GM06990 (cell line): Measurements from ENCODE around the gene TNS3.

ENCODE experiments used
- DNase-seq: peaks from one replicate; pipeline ENCODE4 v3.0.0-alpha.2; 2011; ENCODE audit not compliant: insufficient read length; ENCODE audit errors: extremely low read depth
- H3K27me3 ChIP-seq: replicated peaks from 2 replicates; pipeline ENCODE4 v1.6.0; 2011; ENCODE audit warnings: low read length; ENCODE audit not compliant: control insufficient read depth, insufficient read depth
- H3K36me3 ChIP-seq: 2 replicates; pipeline ENCODE4 v1.5.1; 2011; ENCODE audit warnings: low read length; ENCODE audit not compliant: control insufficient read depth, insufficient read depth
- H3K4me3 ChIP-seq: replicated peaks from 2 replicates; pipeline ENCODE4 v1.5.1; 2011; ENCODE audit warnings: low read depth, mild to moderate bottlenecking, control low read depth, low read length
- TF ChIP-seq, protein P1 (sequence below): IDR thresholded peaks from 2 replicates; pipeline ENCODE4 v1.5.1; 2011; ENCODE audit warnings: low read length, control low read depth, mild to moderate bottlenecking, inconsistent platforms; ENCODE audit not compliant: insufficient read depth, poor library complexity, severe bottlenecking

Gene TNS3

GRCh38 chr7:47496666-47497065, 85.2 kb downstream of the TNS3 start:
- TF ChIP-seq, protein P1, sequence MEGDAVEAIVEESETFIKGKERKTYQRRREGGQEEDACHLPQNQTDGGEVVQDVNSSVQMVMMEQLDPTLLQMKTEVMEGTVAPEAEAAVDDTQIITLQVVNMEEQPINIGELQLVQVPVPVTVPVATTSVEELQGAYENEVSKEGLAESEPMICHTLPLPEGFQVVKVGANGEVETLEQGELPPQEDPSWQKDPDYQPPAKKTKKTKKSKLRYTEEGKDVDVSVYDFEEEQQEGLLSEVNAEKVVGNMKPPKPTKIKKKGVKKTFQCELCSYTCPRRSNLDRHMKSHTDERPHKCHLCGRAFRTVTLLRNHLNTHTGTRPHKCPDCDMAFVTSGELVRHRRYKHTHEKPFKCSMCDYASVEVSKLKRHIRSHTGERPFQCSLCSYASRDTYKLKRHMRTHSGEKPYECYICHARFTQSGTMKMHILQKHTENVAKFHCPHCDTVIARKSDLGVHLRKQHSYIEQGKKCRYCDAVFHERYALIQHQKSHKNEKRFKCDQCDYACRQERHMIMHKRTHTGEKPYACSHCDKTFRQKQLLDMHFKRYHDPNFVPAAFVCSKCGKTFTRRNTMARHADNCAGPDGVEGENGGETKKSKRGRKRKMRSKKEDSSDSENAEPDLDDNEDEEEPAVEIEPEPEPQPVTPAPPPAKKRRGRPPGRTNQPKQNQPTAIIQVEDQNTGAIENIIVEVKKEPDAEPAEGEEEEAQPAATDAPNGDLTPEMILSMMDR = no peak
- Histone ChIP-seq H3K36me3 (no peaks in the 10 kb centered on the region), H3K27me3 (no peaks in the 10 kb centered on the region), H3K4me3 (no peak overlapping the region)
- no peak for DNase-seq

DNA sequence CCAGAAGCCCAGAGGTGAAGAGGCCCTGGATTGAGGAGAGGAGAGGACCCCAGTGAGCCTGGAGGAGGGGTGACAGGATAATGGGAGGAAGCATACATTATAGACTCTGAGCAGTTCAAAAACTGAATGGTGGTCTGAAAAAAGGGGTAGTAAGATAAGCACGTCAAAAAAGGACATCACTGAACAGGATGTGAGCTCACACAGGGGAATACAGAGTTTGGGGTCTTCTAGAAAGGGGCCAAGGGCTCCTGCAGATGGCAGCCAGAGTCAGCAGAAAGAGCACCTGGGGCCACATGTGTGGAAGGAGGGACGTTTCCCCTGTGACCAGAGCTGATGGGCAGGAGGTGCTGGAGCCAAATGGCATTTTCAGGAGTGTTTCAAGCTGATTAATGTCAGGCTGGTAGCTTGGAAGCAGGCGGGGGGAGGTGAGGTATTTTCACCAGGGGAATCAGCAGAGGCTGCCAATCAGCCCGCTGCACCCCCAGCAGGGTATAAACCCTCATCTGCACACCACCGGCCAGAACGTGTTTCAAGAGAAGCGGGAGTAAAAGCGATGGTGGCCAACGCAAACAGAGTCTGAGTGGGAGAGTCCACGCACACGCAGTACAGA, 85.8 kb downstream of the TNS3 start:
- no peak for DNase-seq
- Histone ChIP-seq H3K36me3 (no peaks in the 10 kb centered on the region), H3K27me3 (no peaks in the 10 kb centered on the region), H3K4me3 (no peak overlapping the region)
- TF ChIP-seq, protein P1 = no peak

GRCh38 chr7:47493976-47494911, 87.7 kb downstream of the TNS3 start:
- Histone ChIP-seq H3K36me3 (no peaks in the 10 kb centered on the region), H3K4me3 (peak overlapping the region; percentile 23), H3K27me3 (no peaks in the 10 kb centered on the region)
- no peak for DNase-seq
- TF ChIP-seq, protein P1 = no peak

DNA sequence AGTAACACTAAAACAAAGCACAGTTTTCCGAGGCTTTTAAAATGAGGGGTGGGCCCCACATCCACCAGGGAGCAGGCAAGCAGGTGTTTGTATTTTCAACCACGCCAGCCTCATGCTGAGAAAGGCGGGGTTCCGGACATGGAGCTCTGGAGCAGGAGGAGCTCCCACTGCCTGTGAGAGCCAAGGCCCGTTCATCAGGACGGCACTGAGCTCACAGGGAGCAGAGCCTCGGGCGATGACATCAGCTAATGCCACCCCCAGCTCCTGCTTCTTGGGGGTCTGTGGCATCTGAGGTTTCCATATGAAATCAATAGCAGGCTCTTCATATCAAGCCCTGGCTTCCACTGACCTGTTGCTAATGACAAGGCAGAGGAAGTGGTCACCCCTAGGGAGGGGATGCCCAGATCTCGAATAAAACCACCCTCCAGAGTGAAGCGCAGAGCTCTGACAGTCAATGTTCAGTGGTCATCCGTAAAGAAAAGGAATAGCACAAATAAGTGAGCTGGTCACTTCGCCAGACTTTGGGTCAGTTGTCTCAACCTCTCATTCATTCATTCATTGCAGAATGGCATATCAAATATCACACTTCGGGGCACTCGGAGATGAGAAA, 89.1 kb downstream of the TNS3 start:
- Histone ChIP-seq H3K27me3 (no peaks in the 10 kb centered on the region), H3K4me3 (no peak overlapping the region), H3K36me3 (no peaks in the 10 kb centered on the region)
- no peak for DNase-seq
- TF ChIP-seq, protein P1 = no peak

DNA sequence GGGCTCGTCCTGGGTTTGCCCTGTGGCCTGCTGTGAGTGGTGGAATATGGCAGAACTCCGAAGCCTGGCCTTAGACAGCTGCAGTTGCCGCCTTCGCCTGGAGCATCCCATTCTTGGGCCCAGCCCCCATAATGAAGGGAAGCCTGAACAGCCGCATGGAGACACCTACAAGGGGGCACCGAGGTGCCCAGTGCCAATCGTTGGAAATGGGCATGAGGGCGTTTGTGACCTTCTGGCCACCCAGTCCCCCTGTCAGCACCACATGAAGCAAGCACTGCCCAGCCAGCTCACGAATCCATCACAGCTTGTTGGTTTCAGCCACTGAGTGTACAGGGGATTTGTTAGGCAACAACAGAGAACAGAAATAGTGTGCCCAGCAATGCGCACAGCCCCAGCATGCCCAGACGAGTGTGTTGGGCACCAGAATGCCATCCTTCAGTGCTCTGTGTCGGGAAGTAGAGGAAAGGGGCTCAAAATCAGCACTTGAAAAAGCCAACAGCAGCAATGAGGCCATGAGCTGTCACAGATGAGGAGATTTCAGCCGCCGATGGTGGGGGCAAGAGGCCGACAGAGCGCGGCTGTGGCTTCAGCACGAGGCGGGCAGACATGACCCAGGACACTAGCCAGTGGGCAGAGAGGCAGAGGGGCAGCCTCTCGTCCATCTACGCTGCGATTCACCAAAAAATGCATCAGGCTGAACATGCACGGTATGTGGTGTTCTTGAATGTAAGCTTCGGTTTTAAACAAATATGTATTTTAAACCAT, 91.2 kb downstream of the TNS3 start:
- Histone ChIP-seq H3K36me3 (no peaks in the 10 kb centered on the region), H3K4me3 (no peak overlapping the region), H3K27me3 (no peaks in the 10 kb centered on the region)
- DNase-seq = no peak
- TF ChIP-seq, protein P1 = no peak
